ENCODE measurements around the gene MDK.

DNA sequence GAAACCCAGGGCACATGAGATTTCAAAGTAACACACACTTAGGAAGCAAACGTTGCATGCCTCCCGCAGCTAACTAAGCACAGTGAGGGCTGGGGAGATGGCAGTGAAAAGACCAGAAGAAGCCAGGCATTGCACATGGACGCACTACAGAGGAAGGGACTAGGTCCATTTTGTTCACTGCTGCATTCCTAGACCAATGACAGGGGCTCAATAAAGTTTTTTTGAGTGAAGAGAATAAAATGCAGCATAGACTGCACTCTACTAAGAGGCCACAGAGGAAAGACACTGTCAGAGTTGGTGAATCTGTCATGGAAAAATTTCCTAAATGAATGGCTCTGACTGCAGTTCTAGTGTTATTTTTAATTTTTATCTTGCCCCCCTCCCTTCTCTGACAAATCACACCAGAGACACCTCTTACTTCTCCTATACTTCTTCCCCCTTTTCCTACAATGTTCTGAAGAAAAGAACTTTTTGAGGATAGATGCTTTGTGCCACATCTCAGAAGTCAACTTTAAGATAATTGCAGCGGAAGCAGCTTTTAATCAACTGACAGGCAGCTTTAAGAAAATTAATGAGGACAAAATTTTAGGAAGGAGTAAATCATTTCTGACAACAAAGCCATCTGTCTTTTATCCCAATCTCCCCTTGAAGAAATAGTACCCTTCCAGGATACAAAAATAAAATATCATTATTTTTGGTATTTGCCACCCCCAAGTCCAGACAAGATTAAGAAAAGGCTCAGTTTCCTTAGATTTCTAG is 44.9 kb downstream of the MDK start:
- TF ChIP-seq CTCF (IDR thresholded peaks at IDR 0.05; ENCODE audit: low read depth, low read length, poor library complexity, severe bottlenecking) (no peak), EZH2phosphoT487 (IDR thresholded peaks at IDR 0.05; ENCODE audit: borderline replicate concordance, low read length) (no peak)
